HepG2 (cell line): ENCODE results near the gene DNAL4. TPM values are rescaled to one million over a fixed set of nuclear protein-coding genes. Genes with fewer than 3 reads are reported as not detected.
A peak's percentile ranks its signal among the peaks of the same experiment; 100 is the strongest.

Experiments used
- CBX5 ChIP-seq: sonication (generic); formaldehyde crosslinking; IDR thresholded peaks from 2 replicates; pipeline ENCODE4 v1.4.0; 2020; ENCODE audit warnings: missing genetic modification reagents, borderline replicate concordance
- ETV5 ChIP-seq: IDR thresholded peaks from 2 replicates; pipeline ENCODE4 v1.6.1; 2018; ENCODE audit warnings: missing biosample characterization, missing genetic modification reagents, inconsistent platforms, borderline replicate concordance
- KAT7 ChIP-seq: IDR thresholded peaks from 2 replicates; pipeline ENCODE4 v1.6.1; 2018; ENCODE audit warnings: borderline replicate concordance, missing compliant biosample characterization
- KLF16 ChIP-seq, 2 experiments: sonication (generic) in 1 of 2; formaldehyde crosslinking in 1 of 2; IDR thresholded peaks; 2 replicates each; pipeline versions ENCODE4 v1.6.1 to v1.8.0; 2016 to 2023; ENCODE audit warnings: missing genetic modification reagents in 2 of 2, missing compliant biosample characterization in 1 of 2
- MAZ ChIP-seq, 2 experiments: sonication (generic) in 1 of 2; formaldehyde crosslinking in 1 of 2; IDR thresholded peaks; 2 replicates each; pipeline versions ENCODE4 v1.5.0 to v1.6.1; 2012 to 2020; ENCODE audit warnings: low read depth in 2 of 2, mild to moderate bottlenecking in 2 of 2, borderline replicate concordance in 1 of 2, improper control_type of control experiment in 1 of 2, low read length in 1 of 2, missing genetic modification reagents in 1 of 2, moderate library complexity in 1 of 2
- NR0B2 ChIP-seq: sonication (generic); formaldehyde crosslinking; IDR thresholded peaks from 2 replicates; pipeline ENCODE4 v1.4.0; 2020; ENCODE audit warnings: mild to moderate bottlenecking, missing genetic modification reagents
- PRDM4 ChIP-seq: sonication (generic); formaldehyde crosslinking; IDR thresholded peaks from 2 replicates; pipeline ENCODE4 v1.9.0; 2021; ENCODE audit warnings: missing genetic modification reagents, borderline replicate concordance
- ZBTB1 ChIP-seq: sonication (generic); formaldehyde crosslinking; IDR thresholded peaks from 2 replicates; pipeline ENCODE4 v1.4.0; 2020; ENCODE audit warnings: missing genetic modification reagents, borderline replicate concordance
- ZNF138 ChIP-seq: sonication (generic); formaldehyde crosslinking; IDR thresholded peaks from 2 replicates; pipeline ENCODE4 v1.5.0; 2020; ENCODE audit warnings: mild to moderate bottlenecking, low read depth, missing genetic modification reagents
- ZNF329 ChIP-seq: sonication (generic); formaldehyde crosslinking; IDR thresholded peaks from 2 replicates; pipeline ENCODE4 v1.9.0; 2021; ENCODE audit warnings: low read depth, mild to moderate bottlenecking, missing genetic modification reagents
- ZNF547 ChIP-seq: sonication (generic); formaldehyde crosslinking; IDR thresholded peaks from 2 replicates; pipeline ENCODE4 v1.5.1; 2020; ENCODE audit warnings: mild to moderate bottlenecking, missing genetic modification reagents
- ZNF552 ChIP-seq: sonication (generic); formaldehyde crosslinking; IDR thresholded peaks from 2 replicates; pipeline ENCODE4 v1.9.0; 2022; ENCODE audit warnings: missing genetic modification reagents, mild to moderate bottlenecking, borderline replicate concordance
- ZNF800 ChIP-seq: sonication (generic); formaldehyde crosslinking; IDR thresholded peaks from 2 replicates; pipeline ENCODE4 v1.4.0; 2020; ENCODE audit warnings: missing genetic modification reagents
- polyA plus RNA-seq, 8 experiments: library from polyadenylated mRNA; depleted of rRNA in 3 of 8; stranded (reverse) in 7 of 8; unstranded in 1 of 8; fragments of >200 nt; fragmentation: Illumina TruSeq in 4 of 8; extraction: Trizol in 4 of 8; gene quantifications; 2 replicates each; pipeline versions ENCODE4 v1.2.1 to v1.2.3, GENCODE V29; 2011 to 2016; ENCODE audit warnings: low read depth in 4 of 8, missing spikeins in 1 of 8, mixed read lengths in 1 of 8; ENCODE audit not compliant: insufficient read depth in 1 of 8
- total RNA-seq, 5 experiments: library from RNA; depleted of rRNA; stranded (reverse); fragments of >200 nt; fragmentation: Illumina TruSeq; extraction: Trizol; gene quantifications; 2 replicates each; pipeline ENCODE4 v1.2.3, GENCODE V29; 2016; ENCODE audit warnings: low read depth in 1 of 5
- TF ChIP-seq, protein P1 (sequence below): sonication (generic); formaldehyde crosslinking; IDR thresholded peaks from 2 replicates; pipeline ENCODE4 v1.4.0; 2020; ENCODE audit warnings: missing genetic modification reagents
- TF ChIP-seq, protein P2 (sequence below): sonication (generic); formaldehyde crosslinking; IDR thresholded peaks from 2 replicates; pipeline ENCODE4 v1.8.1; 2022; ENCODE audit warnings: low read depth, mild to moderate bottlenecking, missing genetic modification reagents
- TF ChIP-seq, protein P3 (sequence below): sonication (generic); formaldehyde crosslinking; IDR thresholded peaks from 2 replicates; pipeline ENCODE4 v1.8.1; 2023; ENCODE audit warnings: mild to moderate bottlenecking, missing genetic modification reagents, borderline replicate concordance

DNAL4 gene
- total and polyA plus RNA-seq, 2 of the 13 experiments (the other 11 are each of a cell fraction or from before 2014, with no cell fraction given): 8.0 to 10.7 TPM

- TF ChIP-seq NR0B2 (CRISPR knock-in tag): peak; percentile 40; the same call in 1 of the 2 replicates
- no peak for TF ChIP-seq KLF16 (CRISPR knock-in tag; IDR thresholded peaks at IDR 0.05)
- TF ChIP-seq MAZ (IDR thresholded peaks at IDR 0.05; ENCODE audit: borderline replicate concordance, low read depth, low read length): no peak
- TF ChIP-seq MAZ (CRISPR knock-in tag; IDR thresholded peaks at IDR 0.05; ENCODE audit: low read depth): no peak; the same call in 1 of the 2 replicates
- TF ChIP-seq ZNF800 (CRISPR knock-in tag): peak; percentile 89; the same call in 1 of the 2 replicates
- TF ChIP-seq ZNF138: no peak
- no peak for TF ChIP-seq ZBTB1 (CRISPR knock-in tag)
- 0 out of 2 replicates have a peak, but pooled peaks have one; percentile 18 for TF ChIP-seq ZNF329 (CRISPR knock-in tag)
- TF ChIP-seq, protein P1, sequence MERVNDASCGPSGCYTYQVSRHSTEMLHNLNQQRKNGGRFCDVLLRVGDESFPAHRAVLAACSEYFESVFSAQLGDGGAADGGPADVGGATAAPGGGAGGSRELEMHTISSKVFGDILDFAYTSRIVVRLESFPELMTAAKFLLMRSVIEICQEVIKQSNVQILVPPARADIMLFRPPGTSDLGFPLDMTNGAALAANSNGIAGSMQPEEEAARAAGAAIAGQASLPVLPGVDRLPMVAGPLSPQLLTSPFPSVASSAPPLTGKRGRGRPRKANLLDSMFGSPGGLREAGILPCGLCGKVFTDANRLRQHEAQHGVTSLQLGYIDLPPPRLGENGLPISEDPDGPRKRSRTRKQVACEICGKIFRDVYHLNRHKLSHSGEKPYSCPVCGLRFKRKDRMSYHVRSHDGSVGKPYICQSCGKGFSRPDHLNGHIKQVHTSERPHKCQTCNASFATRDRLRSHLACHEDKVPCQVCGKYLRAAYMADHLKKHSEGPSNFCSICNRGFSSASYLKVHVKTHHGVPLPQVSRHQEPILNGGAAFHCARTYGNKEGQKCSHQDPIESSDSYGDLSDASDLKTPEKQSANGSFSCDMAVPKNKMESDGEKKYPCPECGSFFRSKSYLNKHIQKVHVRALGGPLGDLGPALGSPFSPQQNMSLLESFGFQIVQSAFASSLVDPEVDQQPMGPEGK: peak; percentile 48; the same call in 1 of the 2 replicates
- no peak for TF ChIP-seq ETV5 (CRISPR knock-in tag)
- TF ChIP-seq ZNF547 (CRISPR knock-in tag): peak; percentile 66; the same call in 1 of the 2 replicates
- 0 out of 2 replicates have a peak, but pooled peaks have one; percentile 31 for TF ChIP-seq KAT7 (CRISPR knock-in tag)
- TF ChIP-seq, protein P2, sequence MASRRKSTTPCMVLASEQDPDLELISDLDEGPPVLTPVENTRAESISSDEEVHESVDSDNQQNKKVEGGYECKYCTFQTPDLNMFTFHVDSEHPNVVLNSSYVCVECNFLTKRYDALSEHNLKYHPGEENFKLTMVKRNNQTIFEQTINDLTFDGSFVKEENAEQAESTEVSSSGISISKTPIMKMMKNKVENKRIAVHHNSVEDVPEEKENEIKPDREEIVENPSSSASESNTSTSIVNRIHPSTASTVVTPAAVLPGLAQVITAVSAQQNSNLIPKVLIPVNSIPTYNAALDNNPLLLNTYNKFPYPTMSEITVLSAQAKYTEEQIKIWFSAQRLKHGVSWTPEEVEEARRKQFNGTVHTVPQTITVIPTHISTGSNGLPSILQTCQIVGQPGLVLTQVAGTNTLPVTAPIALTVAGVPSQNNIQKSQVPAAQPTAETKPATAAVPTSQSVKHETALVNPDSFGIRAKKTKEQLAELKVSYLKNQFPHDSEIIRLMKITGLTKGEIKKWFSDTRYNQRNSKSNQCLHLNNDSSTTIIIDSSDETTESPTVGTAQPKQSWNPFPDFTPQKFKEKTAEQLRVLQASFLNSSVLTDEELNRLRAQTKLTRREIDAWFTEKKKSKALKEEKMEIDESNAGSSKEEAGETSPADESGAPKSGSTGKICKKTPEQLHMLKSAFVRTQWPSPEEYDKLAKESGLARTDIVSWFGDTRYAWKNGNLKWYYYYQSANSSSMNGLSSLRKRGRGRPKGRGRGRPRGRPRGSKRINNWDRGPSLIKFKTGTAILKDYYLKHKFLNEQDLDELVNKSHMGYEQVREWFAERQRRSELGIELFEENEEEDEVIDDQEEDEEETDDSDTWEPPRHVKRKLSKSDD: no peak
- no peak for TF ChIP-seq CBX5 (CRISPR knock-in tag)
- TF ChIP-seq, protein P3, sequence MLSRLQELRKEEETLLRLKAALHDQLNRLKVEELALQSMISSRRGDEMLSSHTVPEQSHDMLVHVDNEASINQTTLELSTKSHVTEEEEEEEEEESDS (CRISPR knock-in tag): no peak
- TF ChIP-seq PRDM4 (CRISPR knock-in tag): no peak
- TF ChIP-seq ZNF552 (CRISPR knock-in tag): no peak
These were observed 49.3 kb upstream of the DNAL4 start (continued) for GRCh38 chr22:38843201-38843656.
